Transverse colon (tissue), 3 donors: ENCODE data around the gene TTC23L.

Experiments
- POLR2A ChIP-seq: fragments of 450-650 bp; IDR thresholded peaks from one replicate; pipeline ENCODE4 v1.6.1; 2016; ENCODE audit warnings: antibody characterized with exemption, mild to moderate bottlenecking, moderate library complexity
- TF ChIP-seq, protein P1 (sequence below), 5 experiments: fragments of 200-600 bp in 3 of 5; fragments of 450-650 bp in 2 of 5; sonication (generic) in 3 of 5; IDR thresholded peaks; 1 replicate in 2 of 5; 2 replicates in 3 of 5; pipeline ENCODE4 v1.5.1; 2016 to 2017; ENCODE audit warnings: antibody characterized with exemption in 5 of 5, inconsistent platforms in 3 of 5, mild to moderate bottlenecking in 2 of 5, moderate library complexity in 1 of 5

DNA sequence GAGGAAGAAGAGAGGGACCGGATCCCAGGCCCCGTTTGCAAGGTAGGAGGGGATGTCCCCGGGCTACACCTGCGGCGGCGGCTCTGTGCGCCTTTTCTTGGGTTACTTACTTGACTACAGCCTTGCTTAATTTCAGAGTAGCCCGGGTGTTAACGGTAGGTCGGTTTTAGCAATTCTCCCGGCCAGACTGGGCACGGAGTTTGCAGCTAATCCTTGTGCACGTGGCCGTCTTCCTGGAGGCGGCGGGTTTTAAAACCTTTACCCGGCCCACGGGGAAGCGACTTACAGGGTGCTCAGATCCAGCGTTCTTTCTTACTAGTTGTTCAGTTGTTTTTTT, 76.9 kb downstream of the TTC23L start:
- TF ChIP-seq, protein P1, sequence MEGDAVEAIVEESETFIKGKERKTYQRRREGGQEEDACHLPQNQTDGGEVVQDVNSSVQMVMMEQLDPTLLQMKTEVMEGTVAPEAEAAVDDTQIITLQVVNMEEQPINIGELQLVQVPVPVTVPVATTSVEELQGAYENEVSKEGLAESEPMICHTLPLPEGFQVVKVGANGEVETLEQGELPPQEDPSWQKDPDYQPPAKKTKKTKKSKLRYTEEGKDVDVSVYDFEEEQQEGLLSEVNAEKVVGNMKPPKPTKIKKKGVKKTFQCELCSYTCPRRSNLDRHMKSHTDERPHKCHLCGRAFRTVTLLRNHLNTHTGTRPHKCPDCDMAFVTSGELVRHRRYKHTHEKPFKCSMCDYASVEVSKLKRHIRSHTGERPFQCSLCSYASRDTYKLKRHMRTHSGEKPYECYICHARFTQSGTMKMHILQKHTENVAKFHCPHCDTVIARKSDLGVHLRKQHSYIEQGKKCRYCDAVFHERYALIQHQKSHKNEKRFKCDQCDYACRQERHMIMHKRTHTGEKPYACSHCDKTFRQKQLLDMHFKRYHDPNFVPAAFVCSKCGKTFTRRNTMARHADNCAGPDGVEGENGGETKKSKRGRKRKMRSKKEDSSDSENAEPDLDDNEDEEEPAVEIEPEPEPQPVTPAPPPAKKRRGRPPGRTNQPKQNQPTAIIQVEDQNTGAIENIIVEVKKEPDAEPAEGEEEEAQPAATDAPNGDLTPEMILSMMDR (IDR thresholded peaks at IDR 0.05) = no peak
- no peak for TF ChIP-seq POLR2A
